ENCODE data around the gene PCSK6.
"Not testable (repeated sequence)": the region's sequence is repeated elsewhere in the genome, so short reads cannot be mapped to it uniquely, and the experiment has no call there.

The PCSK6 gene

GRCh38 chr15:101396484-101397261 is 92.8 kb downstream of the PCSK6 start:
- no peak for DNase-seq

- DNase-seq, result no peak
Measured at GRCh38 chr15:101394654-101395053, 94.9 kb downstream of the PCSK6 start.

DNA sequence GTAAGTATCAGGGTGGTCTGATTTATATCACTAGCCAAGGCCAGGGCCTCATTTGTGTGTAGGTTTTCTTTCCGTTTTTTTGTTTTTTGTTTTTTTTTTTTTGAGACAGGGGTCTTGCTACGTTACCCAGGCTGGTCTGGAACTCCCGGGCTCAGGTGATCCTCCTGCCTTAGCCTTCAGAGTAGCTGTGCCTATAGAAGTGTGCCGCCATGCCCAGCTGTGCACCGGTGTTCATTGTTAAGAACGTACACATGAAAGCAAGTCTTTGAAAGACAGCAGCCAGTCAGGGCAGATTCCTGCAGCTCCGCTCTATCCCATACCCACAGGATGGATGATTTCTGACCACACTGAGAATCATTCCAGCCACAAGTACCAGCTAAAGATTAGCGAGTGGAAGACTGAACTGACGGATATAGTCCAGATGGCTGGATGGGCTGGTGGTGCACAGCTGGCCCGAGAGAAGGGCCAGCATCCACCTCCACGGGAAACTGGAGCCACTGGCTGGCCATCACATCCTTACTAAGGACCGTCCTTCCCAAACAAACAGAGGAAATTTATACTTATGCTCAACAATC is 95.4 kb downstream of the PCSK6 start:
- no peak for DNase-seq

DNA sequence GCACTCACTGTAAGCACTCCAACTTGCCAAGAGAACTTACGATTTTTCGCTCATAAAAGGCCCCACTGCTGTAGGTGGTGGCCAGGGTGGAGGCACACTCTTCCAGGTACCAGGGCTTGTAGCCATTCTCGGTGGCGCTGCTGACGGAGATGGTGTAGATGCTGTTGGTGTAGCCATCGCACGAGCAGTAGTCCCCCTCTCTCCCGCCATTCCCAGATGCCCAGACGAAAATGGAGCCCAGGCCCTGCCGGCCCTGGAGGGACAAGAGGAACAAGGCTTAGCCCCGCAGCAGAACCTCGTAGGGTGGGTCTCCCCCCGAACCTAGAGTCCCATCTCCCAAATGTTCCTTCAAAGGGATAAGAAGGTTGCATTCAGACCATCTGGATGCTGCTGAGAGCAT is 96.3 kb downstream of the PCSK6 start:
- no peak for DNase-seq

GRCh38 chr15:101391981-101392640 is 97.4 kb downstream of the PCSK6 start:
- no peak for DNase-seq

DNA sequence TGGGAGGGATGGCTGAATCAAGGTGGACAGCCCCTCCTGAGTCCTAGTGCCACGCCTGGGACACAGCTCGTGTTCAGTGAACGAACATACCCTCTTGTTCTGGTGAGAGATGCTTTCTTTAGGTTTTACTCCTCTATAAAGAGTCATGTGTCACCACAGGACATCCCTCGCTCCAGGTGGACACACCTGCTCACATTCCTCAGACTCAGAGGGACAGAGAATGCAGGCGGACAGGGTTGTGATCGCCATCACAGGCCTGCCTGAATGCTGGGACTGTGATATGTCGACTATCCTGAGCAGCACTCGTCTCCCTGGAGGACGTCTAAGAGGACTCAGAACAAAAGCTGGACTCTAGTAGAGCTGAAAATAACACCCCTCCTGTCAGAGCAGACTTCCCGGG is 98.1 kb downstream of the PCSK6 start:
- no peak for DNase-seq

GRCh38 chr15:101390462-101390861 is 99.0 kb downstream of the PCSK6 start:
- no peak for DNase-seq

- DNase-seq, result no peak
Measured at GRCh38 chr15:101390060-101390459, 99.4 kb downstream of the PCSK6 start.

DNA sequence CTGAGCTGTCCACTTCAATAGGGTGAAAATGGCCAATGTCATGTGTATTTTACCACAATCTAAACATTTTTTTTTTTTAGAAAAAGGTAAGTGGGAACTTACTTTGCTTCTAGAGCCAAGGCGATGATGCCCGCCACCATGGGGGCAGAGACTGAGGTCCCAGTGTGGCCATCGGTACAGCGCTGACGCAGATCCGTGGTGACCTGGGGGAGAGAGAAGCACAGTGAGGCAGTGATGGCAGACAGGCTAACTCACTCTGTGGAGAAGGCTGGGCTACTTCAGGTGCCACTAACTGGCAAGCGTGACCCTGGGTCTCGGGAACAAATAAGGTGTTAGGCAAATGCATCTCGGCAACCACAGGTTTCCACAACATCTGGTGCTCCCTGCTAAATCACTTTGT is 100.1 kb downstream of the PCSK6 start:
- no peak for DNase-seq

DNA sequence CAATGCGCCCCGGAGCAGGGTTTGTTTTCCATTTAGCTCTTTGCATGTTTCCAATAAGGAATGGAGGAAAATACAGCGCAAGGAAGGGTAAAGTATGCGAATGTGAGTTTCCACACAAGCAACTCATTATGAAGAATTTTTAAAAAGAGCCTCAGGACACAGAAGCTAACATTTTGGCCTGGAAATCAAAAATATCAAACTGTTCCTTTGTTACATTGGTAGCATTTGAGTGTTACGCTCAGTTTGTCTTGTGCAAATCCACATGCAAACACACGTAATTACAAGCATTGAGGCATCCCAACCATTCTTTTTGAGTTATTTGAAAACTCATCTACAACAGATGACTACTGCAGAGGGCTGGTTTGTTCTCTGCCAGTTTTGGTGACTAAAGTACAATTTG is 101.5 kb downstream of the PCSK6 start:
- no peak for DNase-seq

DNA sequence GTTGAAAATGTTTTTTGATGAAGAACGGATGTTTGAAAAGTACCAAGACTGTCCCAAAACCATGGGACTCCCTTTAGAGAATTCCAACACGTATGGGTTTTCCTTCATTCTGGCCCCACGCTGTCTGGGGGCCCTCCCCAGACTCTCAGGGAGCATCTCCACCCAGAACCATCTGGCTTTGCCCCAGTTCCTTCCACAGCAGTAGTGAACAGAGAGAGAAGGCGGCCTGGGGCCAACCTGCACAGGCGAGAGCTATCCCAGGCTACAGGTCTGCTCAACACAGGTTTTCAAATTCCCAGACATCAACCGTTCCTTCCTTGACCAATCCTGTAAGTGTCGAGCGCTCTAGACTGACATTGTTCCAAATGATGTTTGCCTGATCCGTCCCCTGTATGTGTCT is 101.9 kb downstream of the PCSK6 start:
- no peak for DNase-seq

DNA sequence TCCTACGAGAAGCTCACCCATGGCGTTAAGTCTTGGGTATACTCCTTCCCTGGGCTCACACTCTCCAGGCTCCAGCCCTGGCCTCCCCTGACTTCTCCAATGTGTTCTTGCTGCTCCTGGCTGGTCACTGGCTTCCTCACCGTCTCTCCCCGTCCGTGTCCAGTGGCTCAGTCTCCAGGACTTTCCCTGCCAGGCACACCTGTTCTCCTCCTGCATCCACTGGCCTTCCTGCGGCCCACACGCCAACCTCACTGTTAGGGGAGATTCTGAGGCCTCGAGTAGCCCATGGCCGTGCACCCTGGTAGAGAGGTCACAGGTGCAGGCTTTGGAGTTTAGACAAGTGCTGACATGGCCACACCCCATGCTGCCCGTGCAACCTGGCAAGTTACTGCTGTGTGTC is 102.5 kb downstream of the PCSK6 start:
- no peak for DNase-seq

DNA sequence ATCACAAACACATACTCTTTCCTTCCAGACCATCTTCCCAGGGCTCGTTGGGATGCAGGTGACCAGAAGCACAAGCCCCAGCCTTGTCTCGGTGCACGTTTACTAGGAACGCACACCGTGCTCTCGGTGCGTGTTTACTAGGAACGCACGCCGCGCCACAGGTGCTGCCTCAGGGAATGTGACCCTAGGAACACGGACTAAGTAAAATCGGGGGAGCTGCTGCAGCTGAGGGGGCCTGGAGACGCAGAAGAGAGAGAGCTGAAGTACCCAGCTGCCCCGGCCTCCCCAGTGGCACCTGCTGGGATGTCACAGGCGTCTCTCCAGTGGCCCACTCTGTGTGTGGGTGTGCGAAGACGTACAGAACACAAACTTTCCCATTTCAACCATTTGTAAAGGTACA is 103.5 kb downstream of the PCSK6 start:
- DNase-seq, result no peak

DNA sequence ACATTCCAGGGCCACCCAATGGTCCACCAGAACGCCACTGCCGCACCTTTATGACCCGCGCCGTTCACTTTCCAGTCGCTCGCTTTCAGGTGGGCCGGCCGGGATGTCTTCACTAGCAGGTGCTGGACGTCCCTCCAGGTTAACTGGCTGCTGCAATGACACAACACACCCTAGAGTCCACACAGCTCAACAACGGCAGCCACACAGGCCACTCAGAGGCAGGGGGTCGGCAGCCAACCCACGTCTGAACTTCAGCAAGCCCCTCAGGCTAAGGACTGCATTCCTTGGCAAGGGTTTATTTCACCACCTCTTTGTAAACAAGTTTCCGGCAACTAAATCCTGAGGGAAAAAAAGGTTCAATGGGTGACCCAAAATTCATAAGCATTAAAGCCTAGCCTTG is 105.2 kb downstream of the PCSK6 start:
- DNase-seq, result no peak

GRCh38 chr15:101382544-101382943 is 107.0 kb downstream of the PCSK6 start:
- DNase-seq, result no peak

GRCh38 chr15:101381671-101382212 is 107.8 kb downstream of the PCSK6 start:
- DNase-seq, result no peak

DNA sequence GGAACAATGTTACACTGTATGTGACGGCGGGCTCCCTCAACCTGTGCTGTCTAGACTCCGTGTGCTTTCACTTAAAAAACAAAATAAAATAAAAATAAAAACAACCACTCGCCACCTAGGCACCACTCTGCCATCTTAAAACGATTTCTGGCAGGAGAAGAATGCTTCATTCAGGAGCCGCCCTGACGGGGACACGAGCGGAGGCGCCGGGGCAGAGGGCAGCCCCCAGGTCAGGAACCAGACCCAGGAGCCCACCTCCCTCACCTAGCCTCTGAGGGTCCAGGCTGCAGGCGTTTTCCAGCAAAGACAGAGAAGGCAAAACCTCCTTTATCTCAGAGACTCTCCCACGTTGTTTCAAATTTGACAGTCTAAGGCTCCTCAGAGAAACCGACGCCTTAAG is 109.4 kb downstream of the PCSK6 start:
- DNase-seq, result no peak

- DNase-seq, result no peak
Measured at GRCh38 chr15:101379647-101380046, 109.9 kb downstream of the PCSK6 start.

DNA sequence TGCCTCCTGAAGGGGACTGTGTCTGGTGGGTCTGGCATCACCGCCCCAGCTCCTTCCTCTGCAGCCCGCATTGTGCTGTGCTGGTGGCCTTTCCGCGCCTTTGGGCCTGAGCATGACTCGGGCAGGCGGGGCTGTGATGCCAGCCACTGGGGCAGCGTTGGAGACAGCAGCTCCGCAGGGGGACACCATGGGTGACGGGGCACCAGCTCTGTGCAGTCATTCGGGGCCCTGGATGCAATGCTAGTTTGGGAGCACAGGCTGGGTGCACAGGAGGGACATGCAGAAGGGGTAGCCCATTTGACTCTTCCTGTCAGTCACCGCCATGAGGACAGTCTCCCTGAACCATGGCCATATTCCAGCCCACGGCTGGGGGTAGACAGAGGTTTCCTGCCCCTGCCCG is 110.6 kb downstream of the PCSK6 start:
- no peak for DNase-seq

- no peak for DNase-seq
Measured at GRCh38 chr15:101378171-101378755, 111.2 kb downstream of the PCSK6 start.

DNA sequence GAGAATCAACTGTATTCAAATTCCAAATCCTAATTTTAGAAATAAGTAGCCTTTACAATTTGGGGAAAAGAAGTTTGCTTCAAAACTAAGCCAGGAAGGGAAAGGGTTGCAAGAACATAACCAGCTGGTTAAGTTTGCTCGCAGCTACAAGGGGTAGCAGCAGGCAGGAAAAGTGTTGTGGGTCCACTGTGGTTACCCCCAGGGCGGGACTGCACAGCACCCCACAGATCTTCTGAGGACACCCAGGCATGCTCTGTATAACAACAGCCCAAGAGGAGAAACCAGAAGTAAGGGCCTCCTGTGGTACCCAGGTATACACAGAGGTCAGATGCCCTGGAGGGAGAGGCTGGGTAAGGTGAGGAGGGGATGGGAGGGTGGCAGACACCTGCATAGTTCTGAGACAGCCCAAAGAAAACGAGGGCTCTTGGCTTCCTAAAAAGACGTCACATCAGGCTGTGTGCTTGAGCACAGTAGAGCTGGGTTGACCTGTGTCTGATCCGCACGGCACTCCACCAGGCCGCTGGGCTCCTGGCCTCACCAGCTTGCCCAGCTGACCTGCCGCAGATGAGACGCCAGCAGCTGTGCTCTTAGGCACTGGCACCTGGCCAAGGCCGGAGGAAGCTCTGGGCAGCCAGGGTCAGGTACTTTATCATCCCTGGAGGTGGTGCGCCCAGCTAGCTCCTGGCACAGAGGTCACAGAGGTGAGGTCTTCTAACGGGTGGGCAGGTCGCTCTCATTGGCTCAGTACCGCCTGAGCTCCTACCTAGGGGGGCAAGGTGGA is 112.7 kb downstream of the PCSK6 start:
- DNase-seq, result no peak

- DNase-seq, result not testable (repeated sequence)
Measured at GRCh38 chr15:101375006-101375405, 114.5 kb downstream of the PCSK6 start.

DNA sequence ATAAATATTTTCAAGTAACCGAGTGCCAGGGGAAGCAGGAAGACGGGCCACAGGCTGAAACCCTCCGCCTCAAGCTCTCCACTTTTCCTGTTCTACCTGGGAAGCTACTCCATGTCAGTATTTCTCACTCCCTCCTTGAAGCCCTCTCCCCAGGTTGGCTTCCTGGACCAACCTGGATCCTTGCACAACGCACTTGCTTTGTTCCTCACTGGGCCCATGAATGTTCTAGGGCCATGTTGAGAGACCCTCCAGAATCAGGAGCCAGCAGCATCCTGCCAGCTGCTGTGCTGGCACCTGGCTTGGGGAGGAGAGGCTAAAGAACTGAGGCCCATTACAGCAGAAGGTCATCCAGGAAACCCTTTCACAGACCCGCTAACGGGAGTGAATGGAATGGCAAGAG is 115.2 kb downstream of the PCSK6 start:
- no peak for DNase-seq
